GM12878 (cell line): ENCODE results near the gene ABHD2.

ENCODE experiments used
- IKZF1 ChIP-seq: fragments of 450-650 bp; conservative IDR thresholded peaks from 2 replicates; pipeline ENCODE4 v1.6.1; 2017; ENCODE audit warnings: antibody characterized with exemption, mild to moderate bottlenecking
- PBX3 ChIP-seq: IDR thresholded peaks from 2 replicates; pipeline ENCODE4 v1.6.1; 2011; ENCODE audit warnings: mild to moderate bottlenecking, low read depth, low read length, moderate library complexity; ENCODE audit not compliant: insufficient replicate concordance
- POLR2A ChIP-seq: IDR thresholded peaks from 2 replicates; pipeline ENCODE4 v1.6.1; 2011; ENCODE audit warnings: low read depth, mild to moderate bottlenecking, low read length
- YY1 ChIP-seq: IDR thresholded peaks from 2 replicates; pipeline ENCODE4 v1.6.1; 2011; ENCODE audit warnings: low read depth, mild to moderate bottlenecking, low read length

GRCh38 chr15:89231832-89232231 is 143.6 kb downstream of the ABHD2 start:
- TF ChIP-seq YY1 (no peak), POLR2A (no peak), PBX3 (no peak), IKZF1 (no peak)
